GM19043 (cell line): ENCODE data around the gene TMEM235.

ENCODE experiments used
- ATAC-seq: cut with Tn5 transposase; IDR thresholded peaks from one replicate; pipeline ENCODE4 v1.9.1; 2021; ENCODE audit warnings: low read depth; ENCODE audit not compliant: unreplicated experiment

Gene TMEM235

GRCh38 chr17:78268191-78268874, 36.9 kb downstream of the TMEM235 start:
- ATAC-seq: no peak

DNA sequence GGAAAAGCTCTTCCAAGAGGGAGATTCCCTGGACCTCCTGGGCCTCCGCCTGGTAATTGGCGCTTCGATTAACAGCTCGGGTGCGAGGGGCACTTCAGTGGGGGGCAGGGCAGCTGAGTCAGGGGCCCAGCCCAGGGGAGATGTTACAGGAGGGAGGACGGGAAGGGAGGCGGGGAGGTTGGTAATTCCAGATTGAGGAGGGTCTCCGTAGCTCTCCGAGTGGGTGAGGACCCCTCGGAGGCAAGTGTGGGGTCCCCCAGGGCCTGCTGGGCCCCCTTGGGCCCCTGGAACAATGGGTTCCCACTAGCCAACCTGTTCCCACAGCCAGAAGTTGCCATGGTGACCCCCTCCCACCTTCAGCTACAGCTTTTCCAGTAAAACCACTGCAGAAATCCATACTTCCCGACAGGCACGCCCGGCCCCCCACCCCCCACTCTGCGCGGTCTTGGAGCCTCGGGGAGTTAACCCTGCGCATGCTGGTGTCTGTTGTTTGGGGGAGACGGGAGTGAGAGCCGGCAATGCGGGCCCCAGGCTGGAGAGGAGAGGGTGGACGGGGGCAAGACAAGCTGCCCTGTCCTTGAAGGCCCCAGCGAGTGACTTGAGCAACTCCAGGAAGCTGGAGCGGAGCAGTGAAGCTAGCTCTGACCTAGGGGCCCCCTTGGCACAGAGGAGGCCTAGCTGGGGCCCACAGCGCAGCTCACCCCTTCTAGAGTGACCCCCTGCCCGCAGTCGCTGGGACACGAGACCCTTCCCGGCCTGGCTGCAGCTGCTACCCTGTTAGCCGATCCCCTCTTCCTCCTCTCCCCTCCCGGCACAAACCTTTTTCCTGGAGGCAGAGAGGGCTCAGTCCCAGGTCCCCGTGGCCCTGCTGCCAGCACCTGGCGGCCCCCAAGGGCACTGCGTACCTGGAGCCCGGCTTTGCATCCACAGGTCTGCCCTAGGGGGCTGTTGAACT, 37.8 kb downstream of the TMEM235 start:
- ATAC-seq: no peak

DNA sequence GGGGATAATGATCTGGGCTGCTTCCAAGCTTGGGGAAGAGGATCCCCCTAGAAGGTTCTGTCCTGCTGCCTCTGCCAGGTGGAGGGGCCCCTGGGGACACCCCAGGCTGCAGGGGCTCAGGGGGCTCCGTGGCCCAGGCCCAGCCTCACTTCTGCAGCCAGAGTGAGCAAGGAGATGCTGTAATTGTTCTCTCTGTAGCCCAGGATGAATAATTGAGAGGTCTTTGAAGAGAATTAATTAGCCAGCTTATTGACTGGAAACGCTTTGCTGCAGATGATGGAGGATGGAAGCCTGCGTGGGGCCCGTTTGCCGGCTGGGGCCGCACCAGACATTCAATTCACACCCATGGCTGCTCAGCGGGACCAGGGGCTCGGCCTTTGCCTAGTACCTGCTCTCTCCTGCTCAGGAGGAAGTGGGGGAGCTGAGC, 38.5 kb downstream of the TMEM235 start:
- no peak for ATAC-seq

DNA sequence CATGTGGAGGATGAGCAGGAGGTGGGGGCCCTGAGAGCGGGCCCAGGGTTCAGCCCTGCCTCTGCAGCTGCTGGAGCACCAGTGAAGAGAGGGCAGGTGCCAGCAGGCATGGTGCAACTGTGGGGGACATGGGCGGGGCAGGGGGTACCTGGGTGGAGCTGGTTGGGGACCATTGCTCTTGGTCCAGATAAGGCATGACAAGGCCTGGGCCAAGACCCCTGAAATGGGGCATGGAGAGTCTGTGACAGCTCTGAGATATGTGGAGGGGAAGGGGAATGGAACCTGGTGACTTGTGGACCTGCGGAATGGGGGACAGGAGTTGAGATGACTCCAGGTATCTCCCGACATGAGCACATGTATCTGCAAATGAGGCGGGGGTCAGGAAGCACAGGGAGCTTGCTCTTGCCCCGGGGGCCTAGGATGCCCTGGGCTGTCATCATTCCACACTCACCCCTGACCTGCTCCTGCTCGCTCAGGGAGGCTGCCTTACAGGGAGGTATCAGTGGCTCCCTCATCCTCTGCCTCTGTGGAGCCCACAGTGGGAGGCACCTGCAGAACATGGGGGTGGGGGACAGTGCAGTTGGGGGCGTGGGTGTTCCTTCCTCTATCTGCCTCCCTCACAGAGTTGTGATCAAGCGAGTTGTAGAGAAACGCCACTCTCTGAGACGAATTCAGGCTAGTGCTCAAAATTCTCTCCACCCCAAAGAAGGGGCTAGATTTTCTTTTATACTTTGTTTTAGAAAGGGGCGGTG, 40.2 kb downstream of the TMEM235 start:
- no peak for ATAC-seq

- no peak for ATAC-seq
Measured at GRCh38 chr17:78272181-78272913, 40.9 kb downstream of the TMEM235 start.

DNA sequence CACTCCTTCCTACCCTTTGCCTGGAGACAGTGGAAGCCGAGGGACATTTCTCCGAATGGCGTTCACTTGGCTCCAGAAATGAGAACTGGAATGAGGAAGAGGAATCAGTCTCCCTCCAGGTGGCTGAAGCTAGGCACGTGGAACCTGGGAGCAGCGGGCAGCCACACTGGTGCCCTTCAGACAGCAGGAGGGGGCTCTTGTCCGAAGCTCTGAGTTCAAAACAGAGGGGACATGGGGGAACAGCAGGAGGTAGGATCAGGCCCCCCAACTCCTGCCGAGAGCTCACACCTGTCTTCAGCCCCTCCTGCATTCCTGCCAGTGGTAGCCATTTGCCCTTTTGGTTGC, 41.5 kb downstream of the TMEM235 start:
- ATAC-seq: no peak

GRCh38 chr17:78273813-78274212, 42.4 kb downstream of the TMEM235 start:
- ATAC-seq: no peak

GRCh38 chr17:78275355-78275754, 43.9 kb downstream of the TMEM235 start:
- no peak for ATAC-seq

DNA sequence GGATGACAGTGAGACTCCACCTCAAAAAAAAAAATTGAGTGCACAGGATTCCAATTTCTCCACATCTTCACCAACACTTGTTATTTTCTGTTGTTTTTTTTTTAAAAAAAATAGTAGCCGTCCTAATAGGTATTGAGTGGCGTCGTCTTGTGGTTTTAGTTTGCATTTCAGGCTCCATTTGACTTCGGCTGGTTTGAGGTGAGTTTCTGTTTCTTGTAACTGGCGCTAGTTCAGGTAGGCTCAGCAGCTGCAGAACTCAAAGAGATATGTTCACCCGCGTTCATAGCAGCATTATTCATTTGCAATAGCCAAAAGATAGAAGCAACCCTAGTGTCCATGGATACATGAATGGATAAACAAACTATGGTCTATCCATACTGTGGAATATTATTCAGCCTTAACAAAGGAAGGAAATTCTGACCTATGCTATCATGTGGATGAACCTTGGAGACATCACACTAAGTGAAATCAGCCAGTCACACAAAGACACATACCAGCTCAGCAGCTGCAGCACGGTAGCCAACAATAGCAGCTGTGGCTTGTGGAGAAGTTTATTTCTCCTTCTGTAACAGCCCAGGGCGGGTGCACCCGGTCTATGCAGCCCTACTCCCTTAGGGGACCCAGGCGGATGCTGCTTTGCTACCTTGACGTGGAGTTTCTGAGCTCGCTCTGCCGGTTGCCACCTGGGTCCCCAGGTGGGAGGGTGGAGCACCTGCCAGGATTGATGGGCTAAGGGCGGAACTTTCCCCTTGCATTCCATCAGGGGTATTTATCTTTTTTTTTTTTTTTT, 44.9 kb downstream of the TMEM235 start:
- ATAC-seq: no peak

DNA sequence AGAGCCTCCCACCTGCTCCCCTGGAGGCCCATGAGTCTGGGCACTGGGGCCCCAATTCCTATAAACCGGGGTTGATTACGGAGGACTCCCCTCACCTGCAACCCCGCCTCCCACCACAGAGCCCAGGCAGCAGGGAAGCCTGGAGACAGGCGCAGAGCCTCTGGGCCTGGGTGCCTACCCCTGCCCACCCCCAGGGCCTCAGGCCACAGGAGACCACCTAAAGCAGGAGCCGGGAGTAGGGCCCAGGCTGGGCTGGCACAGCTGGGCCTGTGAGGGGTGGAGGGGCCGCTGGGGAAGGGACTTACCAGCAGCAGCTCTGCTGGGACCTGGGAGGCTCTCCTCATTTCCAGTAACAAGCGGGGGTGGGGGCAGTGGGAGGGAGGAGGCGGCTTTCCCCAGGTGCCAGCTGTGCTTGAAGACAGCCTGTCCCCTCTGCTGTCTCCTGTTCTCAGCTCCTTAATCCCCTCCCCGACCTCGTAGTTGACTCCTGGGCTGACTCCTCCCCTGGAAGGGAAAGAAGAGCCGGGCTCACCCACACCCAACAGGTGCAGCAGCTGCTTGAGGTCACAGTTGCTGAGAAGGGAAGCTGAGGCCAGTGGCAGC, 46.8 kb downstream of the TMEM235 start:
- ATAC-seq: no peak

- ATAC-seq: no peak
Measured at GRCh38 chr17:78279360-78279990, 48.0 kb downstream of the TMEM235 start.

DNA sequence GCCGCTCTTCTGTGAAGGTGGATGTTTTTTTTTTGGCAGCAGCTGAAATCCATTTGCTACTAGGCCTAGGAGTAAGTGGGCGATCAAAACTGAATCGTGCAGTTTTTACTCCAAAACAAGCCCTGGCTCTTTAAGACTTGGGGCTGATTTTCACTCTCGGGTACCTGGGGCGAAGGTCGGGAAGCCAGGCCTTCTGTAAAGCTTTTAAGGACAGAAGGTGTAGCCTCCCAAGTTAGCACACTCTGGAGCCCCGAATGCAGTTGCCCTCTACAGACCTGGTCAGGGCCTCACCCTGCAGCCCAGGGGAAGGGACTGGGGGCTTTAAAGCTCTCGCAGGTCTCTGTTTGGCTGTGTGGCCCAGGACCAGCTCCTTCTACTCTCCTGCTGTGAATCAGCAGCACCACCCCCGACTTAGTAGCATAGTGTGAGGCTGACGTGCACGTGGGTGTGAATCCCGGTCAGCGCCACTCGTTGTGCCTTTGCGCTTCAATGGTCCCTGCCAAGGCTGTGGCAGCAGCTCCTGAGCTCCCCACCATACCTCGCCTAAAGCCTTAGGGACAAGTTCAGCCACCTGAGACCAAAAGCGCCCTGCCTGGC, 49.9 kb downstream of the TMEM235 start:
- ATAC-seq: no peak

DNA sequence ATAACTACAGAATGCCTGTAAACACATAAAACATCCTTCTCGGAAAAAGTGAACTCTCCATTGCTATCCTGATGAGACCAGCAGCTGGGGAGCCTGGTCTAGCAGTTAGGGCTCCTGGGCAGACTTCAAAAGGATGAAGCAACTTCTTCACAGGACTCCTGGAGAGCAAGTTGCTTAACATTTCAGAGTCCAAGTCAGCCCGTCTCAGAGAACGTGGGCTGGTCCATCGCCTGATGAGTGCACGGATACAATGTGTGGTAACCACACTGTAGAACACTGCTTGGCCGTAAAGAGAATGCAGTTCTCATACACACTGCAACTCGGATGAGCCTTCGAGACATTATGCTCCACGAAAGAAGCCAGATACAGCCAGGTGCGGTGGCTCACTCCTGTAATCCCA, 52.7 kb downstream of the TMEM235 start:
- ATAC-seq: no peak

DNA sequence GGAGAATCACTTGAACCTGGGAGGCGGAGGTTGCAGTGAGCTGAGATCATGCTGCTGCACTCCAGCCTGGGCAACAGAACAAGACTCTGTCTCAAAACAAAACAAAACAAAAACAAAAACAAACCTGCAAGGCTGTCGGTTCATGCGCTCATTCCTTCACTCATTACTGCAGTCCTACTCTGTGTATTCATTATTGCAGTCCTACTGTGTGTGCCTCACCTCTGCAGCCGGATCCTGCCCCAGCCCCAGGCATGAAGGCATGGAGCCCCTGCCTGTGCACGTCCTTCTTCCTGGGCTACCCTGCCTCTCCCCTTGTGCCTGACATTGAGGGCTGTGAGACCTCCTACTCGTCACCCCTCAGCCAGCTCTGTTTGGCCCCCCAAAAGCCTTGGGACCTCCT, 57.6 kb downstream of the TMEM235 start:
- no peak for ATAC-seq

DNA sequence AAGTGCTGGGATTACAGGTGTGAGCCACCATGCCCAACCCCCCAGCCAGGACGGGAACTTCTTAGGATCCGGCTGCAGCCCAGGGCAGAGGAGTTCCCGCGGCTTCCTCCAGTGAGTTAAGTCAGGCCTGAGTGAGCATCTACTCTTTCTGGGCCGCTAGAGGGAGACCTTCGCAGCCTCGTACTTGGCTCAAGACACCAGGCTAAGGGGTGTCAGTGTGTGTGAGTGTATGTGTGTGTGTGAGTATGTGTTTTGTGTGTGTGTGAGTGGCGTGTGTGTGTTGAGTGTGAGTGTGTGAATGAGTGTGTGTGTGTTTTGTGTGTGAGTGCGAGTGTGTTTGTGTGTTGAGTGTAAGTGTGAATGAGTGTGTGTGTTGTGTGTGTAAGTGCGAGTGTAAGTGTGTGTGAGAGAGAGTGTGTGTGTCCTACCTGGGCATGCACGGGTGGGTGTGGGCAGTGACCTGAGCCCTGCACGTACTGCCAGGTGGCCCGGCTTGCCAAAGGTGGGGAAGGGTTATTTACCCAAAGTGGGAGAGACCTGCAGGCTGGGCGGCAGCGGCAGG, 58.5 kb downstream of the TMEM235 start:
- no peak for ATAC-seq
